GM23338 (cell line): ENCODE results near the gene FAM13B. TPM values are rescaled to one million over a fixed set of nuclear protein-coding genes. Genes with fewer than 3 reads are reported as not detected.

Experiments
- EZH2 ChIP-seq: fragments of 200-600 bp; sonication (generic); IDR thresholded peaks from one replicate; pipeline ENCODE4 v1.8.0; 2017; ENCODE audit warnings: antibody characterized with exemption, mild to moderate bottlenecking, low read depth; ENCODE audit not compliant: unreplicated experiment
- EZH2phosphoT487 ChIP-seq: fragments of 200-600 bp; sonication (generic); IDR thresholded peaks from one replicate; pipeline ENCODE4 v1.8.1; 2018; ENCODE audit warnings: antibody characterized with exemption; ENCODE audit not compliant: unreplicated experiment
- JUNB ChIP-seq: IDR thresholded peaks from one replicate; pipeline ENCODE4 v1.6.1; 2016; ENCODE audit warnings: antibody characterized with exemption; ENCODE audit not compliant: unreplicated experiment
- NANOG ChIP-seq: IDR thresholded peaks from 2 replicates; pipeline ENCODE4 v1.6.1; 2016; ENCODE audit warnings: antibody characterized with exemption, borderline replicate concordance
- STAT1 ChIP-seq: IDR thresholded peaks from one replicate; pipeline ENCODE4 v1.6.1; 2016; ENCODE audit warnings: antibody characterized with exemption; ENCODE audit not compliant: unreplicated experiment
- polyA plus RNA-seq: library from polyadenylated mRNA; unstranded; fragments of >200 nt; fragmentation: Nextera tagmentation; extraction: Ambion mirVana; gene quantifications from 2 replicates; pipeline ENCODE4 v1.2.1, GENCODE V29; 2016
- small RNA-seq: library from RNA; depleted of rRNA; stranded (forward); fragments of <200 nt; gene quantifications from one replicate; pipeline ENCODE3, GENCODE V24; 2014; ENCODE audit warnings: low replicate concordance
- total RNA-seq: library from RNA; depleted of rRNA; stranded (reverse); fragments of >200 nt; shearing (Covaris generic); gene quantifications from 2 replicates; pipeline ENCODE4 v1.2.3, GENCODE V29; 2014; rRNA removed
- TF ChIP-seq, protein P1 (sequence below), 2 experiments: fragments of 200-600 bp in 1 of 2; sonication (generic) in 1 of 2; conservative IDR thresholded peaks; 2 replicates each; pipeline versions ENCODE4 v1.5.1 to v1.6.1; 2016 to 2017; ENCODE audit warnings: antibody characterized with exemption in 2 of 2, low read depth in 2 of 2, mild to moderate bottlenecking in 2 of 2, moderate library complexity in 1 of 2
- TF ChIP-seq, protein P2 (sequence below): IDR thresholded peaks from 2 replicates; pipeline ENCODE4 v1.6.1; 2016; ENCODE audit warnings: antibody characterized with exemption

FAM13B gene
- total and polyA plus RNA-seq, 2 experiments from 2014 or later: 12.9 to 30.2 TPM

DNA sequence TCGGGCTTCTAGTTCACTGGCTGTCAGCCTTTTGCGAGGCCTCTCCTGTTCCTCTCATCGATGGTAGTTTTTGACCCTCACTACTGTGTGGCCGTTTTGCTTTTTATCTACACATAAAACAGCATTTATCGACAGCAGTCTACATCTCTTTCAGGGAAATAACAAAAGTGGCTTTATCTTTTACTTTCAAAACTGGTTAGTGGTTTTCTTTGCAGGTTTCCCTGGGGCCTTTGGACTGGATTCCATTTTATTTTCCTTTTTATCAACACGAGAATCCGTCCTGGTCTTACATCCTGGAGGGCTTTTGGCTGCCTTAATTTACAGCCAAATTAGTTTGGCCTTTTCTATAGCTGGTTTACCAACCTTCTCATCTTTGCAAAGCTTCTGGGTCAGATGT is 144.4 kb downstream of the FAM13B start (continued):
- TF ChIP-seq EZH2: no peak
- no peak for TF ChIP-seq EZH2phosphoT487
- TF ChIP-seq JUNB: no peak
- TF ChIP-seq, protein P1, sequence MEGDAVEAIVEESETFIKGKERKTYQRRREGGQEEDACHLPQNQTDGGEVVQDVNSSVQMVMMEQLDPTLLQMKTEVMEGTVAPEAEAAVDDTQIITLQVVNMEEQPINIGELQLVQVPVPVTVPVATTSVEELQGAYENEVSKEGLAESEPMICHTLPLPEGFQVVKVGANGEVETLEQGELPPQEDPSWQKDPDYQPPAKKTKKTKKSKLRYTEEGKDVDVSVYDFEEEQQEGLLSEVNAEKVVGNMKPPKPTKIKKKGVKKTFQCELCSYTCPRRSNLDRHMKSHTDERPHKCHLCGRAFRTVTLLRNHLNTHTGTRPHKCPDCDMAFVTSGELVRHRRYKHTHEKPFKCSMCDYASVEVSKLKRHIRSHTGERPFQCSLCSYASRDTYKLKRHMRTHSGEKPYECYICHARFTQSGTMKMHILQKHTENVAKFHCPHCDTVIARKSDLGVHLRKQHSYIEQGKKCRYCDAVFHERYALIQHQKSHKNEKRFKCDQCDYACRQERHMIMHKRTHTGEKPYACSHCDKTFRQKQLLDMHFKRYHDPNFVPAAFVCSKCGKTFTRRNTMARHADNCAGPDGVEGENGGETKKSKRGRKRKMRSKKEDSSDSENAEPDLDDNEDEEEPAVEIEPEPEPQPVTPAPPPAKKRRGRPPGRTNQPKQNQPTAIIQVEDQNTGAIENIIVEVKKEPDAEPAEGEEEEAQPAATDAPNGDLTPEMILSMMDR (conservative IDR thresholded peaks at IDR 0.05; ENCODE audit: low read depth in 2 of 2): no peak
- TF ChIP-seq STAT1: no peak
- no peak for TF ChIP-seq NANOG
- TF ChIP-seq, protein P2, sequence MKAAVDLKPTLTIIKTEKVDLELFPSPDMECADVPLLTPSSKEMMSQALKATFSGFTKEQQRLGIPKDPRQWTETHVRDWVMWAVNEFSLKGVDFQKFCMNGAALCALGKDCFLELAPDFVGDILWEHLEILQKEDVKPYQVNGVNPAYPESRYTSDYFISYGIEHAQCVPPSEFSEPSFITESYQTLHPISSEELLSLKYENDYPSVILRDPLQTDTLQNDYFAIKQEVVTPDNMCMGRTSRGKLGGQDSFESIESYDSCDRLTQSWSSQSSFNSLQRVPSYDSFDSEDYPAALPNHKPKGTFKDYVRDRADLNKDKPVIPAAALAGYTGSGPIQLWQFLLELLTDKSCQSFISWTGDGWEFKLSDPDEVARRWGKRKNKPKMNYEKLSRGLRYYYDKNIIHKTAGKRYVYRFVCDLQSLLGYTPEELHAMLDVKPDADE: no peak

Small RNA genes within 50 kb of the gene (small RNA-seq; reads per million reads assigned to genes)
- gene RNU6-1148P: not detected

Other genes starting within 250 kb of the FAM13B start
- gene MYOT, start 165.2 kb downstream of the FAM13B start, total RNA-seq: not detected in 2 replicates
- gene MYOT, start 165.2 kb downstream of the FAM13B start, polyA plus RNA-seq: 0.58 TPM in 1 of 2 replicates, not detected in the other
- gene PKD2L2, start 143.6 kb downstream of the FAM13B start, total RNA-seq: not detected in 2 replicates
- gene PKD2L2, start 143.6 kb downstream of the FAM13B start, polyA plus RNA-seq: 0.16 TPM in 1 of 2 replicates, not detected in the other
- not detected in 2 replicates for gene WNT8A, start 51.0 kb upstream of the FAM13B start, total RNA-seq
- gene WNT8A, start 51.0 kb upstream of the FAM13B start, polyA plus RNA-seq: not detected in 2 replicates
- gene NME5, start 106.3 kb upstream of the FAM13B start, total RNA-seq: not detected in 2 replicates
- 0.45 and 1.1 TPM in 2 replicates for gene NME5, start 106.3 kb upstream of the FAM13B start, polyA plus RNA-seq
- 39.1 and 45.8 TPM in 2 replicates for gene BRD8, start 145.6 kb upstream of the FAM13B start, total RNA-seq
- 109 and 117 TPM in 2 replicates for gene BRD8, start 145.6 kb upstream of the FAM13B start, polyA plus RNA-seq
- 60.4 and 64.9 TPM in 2 replicates for gene KIF20A, start 146.0 kb upstream of the FAM13B start, total RNA-seq
- 35.8 and 41.0 TPM in 2 replicates for gene KIF20A, start 146.0 kb upstream of the FAM13B start, polyA plus RNA-seq
- gene CDC23, start 180.2 kb upstream of the FAM13B start, total RNA-seq: 43.3 and 45.9 TPM in 2 replicates
- gene CDC23, start 180.2 kb upstream of the FAM13B start, polyA plus RNA-seq: 20.2 and 28.0 TPM in 2 replicates
- 0.39 and 1.1 TPM in 2 replicates for gene GFRA3, start 241.5 kb upstream of the FAM13B start, total RNA-seq
- gene GFRA3, start 241.5 kb upstream of the FAM13B start, polyA plus RNA-seq: 1.1 and 1.2 TPM in 2 replicates